IMR-90 (cell line): Measurements from ENCODE around the gene SLC39A11. TPM values are rescaled to one million over a fixed set of nuclear protein-coding genes. Genes with fewer than 3 reads are reported as not detected.

Source experiments
- ATAC-seq: fragments of 200-7000 bp; cut with Tn5 transposase; 2 replicates; pipeline ENCODE4 v1.9.1; 2020; ENCODE audit warnings: low read depth, mild to moderate bottlenecking, moderate library complexity
- BruUV-seq: library from RNA; stranded (reverse); fragments of 400-500 nt; replicated peaks from 2 replicates; lab custom pipeline; 2021; lab: Mats Ljungman, UMichigan
- CTCF ChIA-PET: fragments of 300-600 bp; formaldehyde crosslinking; extraction: SDS; loops from one replicate; lab custom pipeline; 2021; ENCODE audit warnings: antibody characterized with exemption; lab: Yijun Ruan, JAX
- POLR2A ChIA-PET: fragments of 300-600 bp; sonication (Branson Sonifier 250); formaldehyde crosslinking; loops from one replicate; lab custom pipeline; 2022; ENCODE audit warnings: antibody characterized with exemption; ENCODE audit not compliant: unreplicated experiment; lab: Charles Lee
- DNase-seq: peaks from one replicate; pipeline ENCODE4 v3.0.0; 2013
- H2AFZ ChIP-seq: replicated peaks from 2 replicates; pipeline ENCODE3; 2013; ENCODE audit warnings: low read length, mild to moderate bottlenecking; ENCODE audit not compliant: poor library complexity
- H2AK5ac ChIP-seq: 2 replicates; pipeline ENCODE4 v1.6.1; 2013; ENCODE audit warnings: low read depth, low read length, inconsistent platforms
- H2AK9ac ChIP-seq: replicated peaks from 2 replicates; pipeline ENCODE3; 2013; ENCODE audit warnings: mild to moderate bottlenecking, low read depth, low read length, moderate library complexity; ENCODE audit not compliant: poor library complexity
- H2BK120ac ChIP-seq: 2 replicates; pipeline ENCODE4 v1.6.1; 2013; ENCODE audit warnings: low read depth, low read length, inconsistent platforms
- H2BK15ac ChIP-seq: 3 replicates; pipeline ENCODE4 v1.6.1; 2013; ENCODE audit warnings: low read depth, low read length, inconsistent platforms
- H2BK20ac ChIP-seq: 2 replicates; pipeline ENCODE4 v1.6.1; 2013; ENCODE audit warnings: low read depth, mild to moderate bottlenecking, inconsistent platforms, low read length, moderate library complexity
- H2BK5ac ChIP-seq: 2 replicates; pipeline ENCODE4 v1.6.1; 2013; ENCODE audit warnings: mild to moderate bottlenecking, low read depth, low read length, inconsistent platforms; ENCODE audit not compliant: poor library complexity, severe bottlenecking
- H3K14ac ChIP-seq: replicated peaks from 2 replicates; pipeline ENCODE4 v1.6.1; 2013; ENCODE audit warnings: low read depth, low read length, inconsistent platforms
- H3K18ac ChIP-seq: 2 replicates; pipeline ENCODE4 v1.6.1; 2013; ENCODE audit warnings: low read depth, low read length, control low read depth
- H3K23ac ChIP-seq: 2 replicates; pipeline ENCODE4 v1.6.1; 2013; ENCODE audit warnings: low read depth, low read length, inconsistent platforms
- H3K27ac ChIP-seq: 2 replicates; pipeline ENCODE4 v1.5.1; 2013; ENCODE audit warnings: mild to moderate bottlenecking, control low read depth, low read length; ENCODE audit not compliant: insufficient read depth
- H3K27me3 ChIP-seq: 2 replicates; pipeline ENCODE4 v1.6.1; 2013; ENCODE audit warnings: low read length; ENCODE audit not compliant: control insufficient read depth, insufficient read depth
- H3K36me3 ChIP-seq: 2 replicates; pipeline ENCODE4 v1.6.1; 2013; ENCODE audit warnings: low read length, mixed read lengths; ENCODE audit not compliant: control insufficient read depth, insufficient read depth
- H3K4ac ChIP-seq: 2 replicates; pipeline ENCODE4 v1.6.1; 2013; ENCODE audit warnings: low read depth, low read length, inconsistent platforms
- H3K4me1 ChIP-seq: 2 replicates; pipeline ENCODE4 v1.6.1; 2013; ENCODE audit warnings: low read length, mixed read lengths; ENCODE audit not compliant: control insufficient read depth, insufficient read depth
- H3K4me2 ChIP-seq: 2 replicates; pipeline ENCODE4 v1.6.1; 2013; ENCODE audit warnings: low read depth, mild to moderate bottlenecking, control low read depth, low read length, moderate library complexity
- H3K4me3 ChIP-seq: 2 replicates; pipeline ENCODE4 v1.5.1; 2013; ENCODE audit warnings: low read depth, mild to moderate bottlenecking, control low read depth, low read length, moderate library complexity; ENCODE audit not compliant: insufficient read depth
- H3K56ac ChIP-seq: 2 replicates; pipeline ENCODE4 v1.6.1; 2013; ENCODE audit warnings: low read length, inconsistent platforms; ENCODE audit not compliant: insufficient read depth; ENCODE audit errors: extremely low read depth
- H3K79me1 ChIP-seq, 2 experiments: 2 replicates each; pipeline ENCODE4 v1.6.1; 2013; ENCODE audit warnings: low read length in 2 of 2, inconsistent platforms in 1 of 2, low read depth in 1 of 2
- H3K9ac ChIP-seq: 2 replicates; pipeline ENCODE4 v1.6.1; 2013; ENCODE audit warnings: low read depth, low read length, control low read depth
- H3K9me1 ChIP-seq: 2 replicates; pipeline ENCODE4 v1.6.1; 2013; ENCODE audit warnings: low read length, inconsistent platforms; ENCODE audit not compliant: insufficient read depth
- H3K9me3 ChIP-seq: 2 replicates; pipeline ENCODE4 v1.6.1; 2013; ENCODE audit warnings: low read length; ENCODE audit not compliant: control insufficient read depth, insufficient read depth
- H4K20me1 ChIP-seq: 2 replicates; pipeline ENCODE4 v1.6.1; 2013; ENCODE audit warnings: low read length, inconsistent platforms; ENCODE audit not compliant: insufficient read depth
- H4K5ac ChIP-seq: 2 replicates; pipeline ENCODE4 v1.6.1; 2013; ENCODE audit warnings: mild to moderate bottlenecking, low read depth, low read length, control low read depth
- H4K8ac ChIP-seq, 2 experiments: 2 replicates each; pipeline ENCODE4 v1.6.1; 2013; ENCODE audit warnings: low read depth in 2 of 2, low read length in 2 of 2, control low read depth in 1 of 2, inconsistent platforms in 1 of 2
- H4K91ac ChIP-seq: 2 replicates; pipeline ENCODE4 v1.6.1; 2013; ENCODE audit warnings: low read depth, low read length, inconsistent platforms; ENCODE audit not compliant: insufficient read depth
- CHD1 ChIP-seq: IDR thresholded peaks from 2 replicates; pipeline ENCODE4 v1.6.1; 2012; ENCODE audit warnings: low read depth, low read length, improper control_type of control experiment
- FOS ChIP-seq: fragments of 150-350 bp; IDR thresholded peaks from 2 replicates; pipeline ENCODE4 v1.6.1; 2016; ENCODE audit warnings: low read depth, low read length
- MAFK ChIP-seq: IDR thresholded peaks from 2 replicates; pipeline ENCODE4 v1.6.1; 2012; ENCODE audit warnings: low read depth, low read length, improper control_type of control experiment
- MXI1 ChIP-seq: IDR thresholded peaks from 2 replicates; pipeline ENCODE4 v1.6.1; 2012; ENCODE audit warnings: low read depth, mild to moderate bottlenecking, low read length, moderate library complexity, borderline replicate concordance
- NFE2L2 ChIP-seq: fragments of 150-350 bp; IDR thresholded peaks from 2 replicates; pipeline ENCODE4 v1.6.1; 2016; ENCODE audit warnings: low read depth, mild to moderate bottlenecking, low read length
- POLR2A ChIP-seq: IDR thresholded peaks from 2 replicates; pipeline ENCODE4 v1.6.1; 2012; ENCODE audit warnings: mild to moderate bottlenecking, low read depth, low read length
- RAD21 ChIP-seq: IDR thresholded peaks from 2 replicates; pipeline ENCODE4 v1.6.1; 2012; ENCODE audit warnings: low read length, improper control_type of control experiment
- RCOR1 ChIP-seq: IDR thresholded peaks from 2 replicates; pipeline ENCODE4 v1.6.1; 2012; ENCODE audit warnings: mild to moderate bottlenecking, low read length, improper control_type of control experiment; ENCODE audit not compliant: insufficient replicate concordance
- RFX5 ChIP-seq: IDR thresholded peaks from 2 replicates; pipeline ENCODE4 v1.8.0; 2012; ENCODE audit warnings: low read depth, mild to moderate bottlenecking, low read length, moderate library complexity
- WGBS, 2 experiments: methylation state at CpG; one replicate each; pipeline versions ENCODE4 v1.1.5 to v1.1.7; 2013; ENCODE audit warnings: missing lambda C conversion rate in 2 of 2; ENCODE audit not compliant: insufficient read length in 1 of 2; ENCODE audit errors: extremely low coverage in 2 of 2; 5-methylcytosine and 5-hydroxymethylcytosine counted together
- dilution Hi-C: fragments of 300-500 bp; cut with HindIII; formaldehyde crosslinking; loops from one replicate; pipeline ENCODE4 v1.14.3; 2018; ENCODE audit warnings: low sequenced_read_pairs; ENCODE audit not compliant: unreplicated experiment
- in situ Hi-C: fragments of 300-500 bp; cut with MboI; formaldehyde crosslinking; loops from 3 replicates; pipeline ENCODE4 v1.14.3; 2019; ENCODE audit warnings: low sequenced_read_pairs, inconsistent platforms, mixed read lengths
- intact Hi-C: fragments of 100-400 bp; cut with micrococcal nuclease; formaldehyde crosslinking; loops from 2 replicates; pipeline ENCODE4 v1.10.0; 2022
- polyA plus RNA-seq, 3 experiments: library from polyadenylated mRNA; depleted of rRNA; stranded (reverse); fragments of >200 nt; gene quantifications; 2 replicates each; pipeline ENCODE4 v1.2.3, GENCODE V29; 2012; ENCODE audit warnings: low replicate concordance in 1 of 3
- total RNA-seq: library from RNA; depleted of rRNA; stranded (reverse); fragments of >200 nt; gene quantifications from 2 replicates; pipeline ENCODE4 v1.2.3, GENCODE V29; 2012
- TF ChIP-seq, protein P1 (sequence below): fragments of 150-350 bp; IDR thresholded peaks from 2 replicates; pipeline ENCODE4 v1.6.1; 2016; ENCODE audit warnings: low read depth, mild to moderate bottlenecking, low read length, moderate library complexity, borderline replicate concordance

SLC39A11 gene
- total and polyA plus RNA-seq, 2 of the 4 experiments (the other 2 are of a cell fraction) = 8.8 to 14.3 TPM

DNA sequence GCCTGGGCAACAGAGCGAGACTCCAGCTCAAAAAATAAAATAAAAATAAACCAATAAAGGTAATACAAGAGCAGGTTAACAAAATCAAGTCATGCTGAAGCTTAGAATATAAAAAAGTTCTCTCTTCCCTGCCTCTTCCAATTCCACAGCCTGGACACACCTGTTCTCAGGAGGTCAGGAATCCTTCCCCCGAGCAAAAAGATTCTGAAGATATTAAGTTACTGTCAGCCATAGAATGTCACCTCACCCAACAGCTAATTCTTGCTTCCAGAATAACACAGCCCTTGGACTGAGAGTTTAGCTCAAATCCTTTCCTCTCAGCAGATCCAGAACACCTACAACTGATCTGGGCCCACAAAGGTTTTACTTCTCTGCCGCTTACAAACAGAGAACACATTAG, 27.1 kb downstream of the SLC39A11 start:
- Histone ChIP-seq H3K56ac (no peak overlapping the region), H2BK120ac (no peak overlapping the region), H2BK15ac (no peak overlapping the region), H4K20me1 (peaks cover 12% of the 10 kb centered on the region), H2AK9ac (no peak overlapping the region), H3K4ac (no peak overlapping the region), H3K4me3 (no peak overlapping the region), H2AK5ac (no peak overlapping the region), H3K36me3 (no peaks in the 10 kb centered on the region), H3K14ac (no peak overlapping the region), H3K9me1 (peaks cover 22% of the 10 kb centered on the region), H3K4me1 (peaks cover 32% of the 10 kb centered on the region), H3K4me2 (no peak overlapping the region), H4K5ac (no peak overlapping the region), H2BK5ac (no peak overlapping the region), H2AFZ (no peak overlapping the region), H3K9me3 (peaks cover 2% of the 10 kb centered on the region; the same call in 1 of the 2 replicates), H3K27ac (no peak overlapping the region), H4K91ac (no peak overlapping the region), H3K18ac (0 out of 2 replicates have a peak overlapping the region, but pooled peaks have one; percentile 22), H3K23ac (no peak overlapping the region), H4K8ac (no peak overlapping the region), H3K79me1 (peaks cover 7 to 11% of the 10 kb centered on the region in 2 experiments; a peak in 1 of 4 replicates), H2BK20ac (no peak overlapping the region), H3K9ac (no peak overlapping the region), H3K27me3 (no peaks in the 10 kb centered on the region)
- CTCF ChIA-PET = no interaction called here
- WGBS, 2 experiments = no CpG with 5 or more reads among the region's 3 CpGs
- dilution Hi-C loops = no loop called here
- ATAC-seq = no peak
- intact Hi-C loops = loop anchor here (5.0 kb wide), 1 partner anchor 78 kb away; no protein-coding TSS in a partner anchor
- in situ Hi-C loops = no loop called here
- TF ChIP-seq CHD1 (no peak), RFX5 (no peak), POLR2A (no peak), FOS (no peak), NFE2L2 (no peak), RCOR1 (no peak), MAFK (no peak), RAD21 (no peak), MXI1 (no peak)
- TF ChIP-seq, protein P1, sequence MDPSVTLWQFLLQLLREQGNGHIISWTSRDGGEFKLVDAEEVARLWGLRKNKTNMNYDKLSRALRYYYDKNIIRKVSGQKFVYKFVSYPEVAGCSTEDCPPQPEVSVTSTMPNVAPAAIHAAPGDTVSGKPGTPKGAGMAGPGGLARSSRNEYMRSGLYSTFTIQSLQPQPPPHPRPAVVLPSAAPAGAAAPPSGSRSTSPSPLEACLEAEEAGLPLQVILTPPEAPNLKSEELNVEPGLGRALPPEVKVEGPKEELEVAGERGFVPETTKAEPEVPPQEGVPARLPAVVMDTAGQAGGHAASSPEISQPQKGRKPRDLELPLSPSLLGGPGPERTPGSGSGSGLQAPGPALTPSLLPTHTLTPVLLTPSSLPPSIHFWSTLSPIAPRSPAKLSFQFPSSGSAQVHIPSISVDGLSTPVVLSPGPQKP = no peak
- POLR2A ChIA-PET = no interaction called here
- DNase-seq = no peak
- BruUV-seq = no TSS peak
